HG02588 (cell line): ENCODE data around the gene NHS.
"Not testable (repeated sequence)": the region's sequence is repeated elsewhere in the genome, so short reads cannot be mapped to it uniquely, and the experiment has no call there.

Source experiments
- ATAC-seq: cut with Tn5 transposase; IDR thresholded peaks from one replicate; pipeline ENCODE4 v1.9.1; 2021; ENCODE audit warnings: mild to moderate bottlenecking, moderate library complexity; ENCODE audit not compliant: unreplicated experiment

NHS gene

GRCh38 chrX:17542123-17542522 is 167.1 kb downstream of the NHS start:
- no peak for ATAC-seq

GRCh38 chrX:17544821-17545220 is 169.8 kb downstream of the NHS start:
- no peak for ATAC-seq

- ATAC-seq: no peak
These were observed 171.4 kb downstream of the NHS start for GRCh38 chrX:17546356-17546755.

- ATAC-seq: peak; percentile 75
These were observed 172.7 kb downstream of the NHS start for GRCh38 chrX:17547658-17548057.

- ATAC-seq: no peak
These were observed 174.2 kb downstream of the NHS start for GRCh38 chrX:17549107-17549651.

- ATAC-seq: no peak
These were observed 175.0 kb downstream of the NHS start for GRCh38 chrX:17550011-17550410.

- ATAC-seq: no peak
These were observed 177.1 kb downstream of the NHS start for GRCh38 chrX:17552044-17552650.

- ATAC-seq: no peak
These were observed 178.5 kb downstream of the NHS start for GRCh38 chrX:17553469-17553868.

- ATAC-seq: no peak
These were observed 179.0 kb downstream of the NHS start for GRCh38 chrX:17553961-17554482.

GRCh38 chrX:17554914-17555313 is 179.9 kb downstream of the NHS start:
- ATAC-seq: no peak

- no peak for ATAC-seq
These were observed 180.8 kb downstream of the NHS start for GRCh38 chrX:17555846-17556245.

GRCh38 chrX:17559728-17560379 is 184.9 kb downstream of the NHS start:
- no peak for ATAC-seq

GRCh38 chrX:17560385-17560784 is 185.4 kb downstream of the NHS start:
- ATAC-seq: no peak

GRCh38 chrX:17563076-17563475 is 188.1 kb downstream of the NHS start:
- no peak for ATAC-seq

- ATAC-seq: no peak
These were observed 188.5 kb downstream of the NHS start for GRCh38 chrX:17563515-17563914.

- ATAC-seq: no peak
These were observed 189.8 kb downstream of the NHS start for GRCh38 chrX:17564689-17565409.

- ATAC-seq: no peak
These were observed 191.7 kb downstream of the NHS start for GRCh38 chrX:17566740-17567139.

- ATAC-seq: no peak
These were observed 192.2 kb downstream of the NHS start for GRCh38 chrX:17567187-17567586.

GRCh38 chrX:17567821-17568220 is 192.8 kb downstream of the NHS start:
- no peak for ATAC-seq

GRCh38 chrX:17568804-17569203 is 193.8 kb downstream of the NHS start:
- ATAC-seq: not testable (repeated sequence)

- ATAC-seq: no peak
These were observed 204.0 kb downstream of the NHS start for GRCh38 chrX:17579026-17579425.
